B cell (primary cell): ENCODE measurements around the gene UBE2O. TPM values are rescaled to one million over a fixed set of nuclear protein-coding genes. Genes with fewer than 3 reads are reported as not detected.
A peak's percentile ranks its signal among the peaks of the same experiment; 100 is the strongest.

ENCODE experiments used
- ATAC-seq: fragments of 200-7000 bp; cut with Tn5 transposase; one replicate; pipeline ENCODE4 v1.10.0; 2021; ENCODE audit warnings: low read depth, mild to moderate bottlenecking, moderate number of reproducible peaks, moderate library complexity
- CTCF ChIA-PET: fragments of 350-600 bp; sonication (Branson Sonifier 250); formaldehyde crosslinking; loops from one replicate; lab custom pipeline; 2021; ENCODE audit warnings: antibody characterized with exemption, inconsistent platforms; lab: Charles Lee
- POLR2A ChIA-PET: fragments of 350-600 bp; sonication (Branson Sonifier 250); formaldehyde crosslinking; loops from one replicate; lab custom pipeline; 2021; ENCODE audit warnings: antibody characterized with exemption; lab: Charles Lee
- DNase-seq: peaks from one replicate; pipeline ENCODE4 v3.0.0; 2013
- H2AFZ ChIP-seq: 2 replicates; pipeline ENCODE4 v1.6.1; 2012; ENCODE audit warnings: mild to moderate bottlenecking, low read depth, low read length; ENCODE audit not compliant: insufficient read depth, poor library complexity, severe bottlenecking
- H3K27ac ChIP-seq, 2 donors: 1 replicate in 1 of 2; 2 replicates in 1 of 2; pipeline ENCODE4 v1.5.1; 2012 to 2013; ENCODE audit warnings: low read length in 2 of 2, mild to moderate bottlenecking in 2 of 2, moderate library complexity in 1 of 2
- H3K27me3 ChIP-seq, 4 experiments: fragments of 200-600 bp in 1 of 4; sonication (generic) in 1 of 4; replicated peaks in 1 of 4; 1 replicate in 2 of 4; 2 replicates in 2 of 4; pipeline versions ENCODE4 v1.6.1 to v1.7.0; 2013 to 2016; ENCODE audit warnings: low read length in 3 of 4, mild to moderate bottlenecking in 2 of 4, mixed read lengths in 1 of 4, moderate library complexity in 1 of 4; ENCODE audit not compliant: insufficient read depth in 4 of 4, control insufficient read depth in 3 of 4; ENCODE audit errors: control extremely low read depth in 1 of 4
- H3K36me3 ChIP-seq, 2 experiments: replicated peaks in 1 of 2; 1 replicate in 1 of 2; 2 replicates in 1 of 2; pipeline versions ENCODE4 v1.6.1 to v1.7.1; 2013; ENCODE audit warnings: low read length in 1 of 2; ENCODE audit not compliant: insufficient read depth in 2 of 2, control insufficient read depth in 1 of 2; ENCODE audit errors: control extremely low read depth in 1 of 2, extremely low read depth in 1 of 2
- H3K4me1 ChIP-seq, 2 donors: fragments of 200-600 bp in 1 of 2; sonication (generic) in 1 of 2; 1 replicate in 1 of 2; 2 replicates in 1 of 2; pipeline versions ENCODE4 v1.5.1 to v1.6.1; 2013 to 2017; ENCODE audit warnings: low read length in 2 of 2; ENCODE audit not compliant: control insufficient read depth in 2 of 2, insufficient read depth in 2 of 2
- H3K4me2 ChIP-seq: replicated peaks from 2 replicates; pipeline ENCODE3; 2012; ENCODE audit warnings: mild to moderate bottlenecking, low read depth, low read length; ENCODE audit not compliant: poor library complexity, severe bottlenecking
- H3K4me3 ChIP-seq, 5 experiments: fragments of 200-600 bp in 1 of 5; sonication (generic) in 1 of 5; 1 replicate in 3 of 5; 2 replicates in 2 of 5; pipeline versions ENCODE4 v1.5.1 to v1.7.0; 2011 to 2016; ENCODE audit warnings: low read length in 4 of 5, mild to moderate bottlenecking in 4 of 5, low read depth in 2 of 5, control low read depth in 1 of 5, moderate library complexity in 1 of 5; ENCODE audit not compliant: insufficient read depth in 1 of 5; ENCODE audit errors: control extremely low read depth in 1 of 5, extremely low read depth in 1 of 5
- H3K79me2 ChIP-seq: fragments of 200-600 bp; sonication (generic); one replicate; pipeline ENCODE4 v1.6.0; 2016; ENCODE audit warnings: low read length; ENCODE audit not compliant: control insufficient read depth, insufficient read depth
- H3K9ac ChIP-seq: fragments of 200-600 bp; sonication (generic); 2 replicates; pipeline ENCODE4 v1.6.1; 2017; ENCODE audit warnings: mild to moderate bottlenecking, low read length, moderate library complexity
- H3K9me3 ChIP-seq, 3 donors: one replicate each; pipeline versions ENCODE4 v1.6.1 to v1.7.1; 2013; ENCODE audit warnings: low read length in 2 of 3; ENCODE audit not compliant: control insufficient read depth in 2 of 3, insufficient read depth in 1 of 3; ENCODE audit errors: control extremely low read depth in 1 of 3
- H4K20me1 ChIP-seq: 2 replicates; pipeline ENCODE4 v1.6.0; 2012; ENCODE audit warnings: mild to moderate bottlenecking, low read length; ENCODE audit not compliant: insufficient read depth, control insufficient read depth, poor library complexity, severe bottlenecking
- H3K27ac Mint-ChIP-seq: one replicate; pipeline ENCODE4 v1.8.0; 2021; ENCODE audit warnings: mixed read lengths
- H3K27me3 Mint-ChIP-seq: one replicate; pipeline ENCODE4 v1.8.0; 2021; ENCODE audit warnings: mixed read lengths
- H3K4me1 Mint-ChIP-seq: one replicate; pipeline ENCODE4 v1.8.0; 2021; ENCODE audit warnings: mixed read lengths
- H3K4me3 Mint-ChIP-seq: one replicate; pipeline ENCODE4 v1.8.0; 2021; ENCODE audit warnings: mixed read lengths
- H3K9me3 Mint-ChIP-seq: one replicate; pipeline ENCODE4 v1.8.0; 2022; ENCODE audit warnings: mixed read lengths; ENCODE audit not compliant: insufficient read depth
- EZH2 ChIP-seq: IDR thresholded peaks from 2 replicates; pipeline ENCODE4 v1.6.1; 2012; ENCODE audit warnings: borderline replicate concordance, low read depth, mild to moderate bottlenecking, moderate library complexity, low read length; ENCODE audit not compliant: insufficient read depth, poor library complexity, severe bottlenecking
- WGBS: methylation state at CpG from one replicate; pipeline ENCODE4 v1.1.5; 2013; ENCODE audit warnings: missing lambda C conversion rate; ENCODE audit not compliant: insufficient coverage; 5-methylcytosine and 5-hydroxymethylcytosine counted together
- intact Hi-C: fragments of 100-400 bp; cut with micrococcal nuclease; formaldehyde crosslinking; loops from one replicate; pipeline ENCODE4 v1.10.0; 2022
- polyA plus RNA-seq: library from polyadenylated mRNA; depleted of rRNA; stranded (reverse); fragments of >200 nt; gene quantifications from 2 replicates; pipeline ENCODE4 v1.2.3, GENCODE V29; 2012
- total RNA-seq, 2 donors: library from RNA; stranded (reverse); fragments of 120-200 nt in 1 of 2; gene quantifications; 1 replicate in 1 of 2; 2 replicates in 1 of 2; pipeline versions ENCODE4 v1.2.3 to v1.2.4, GENCODE V29; 2013 to 2022
- TF ChIP-seq, protein P1 (sequence below): fragments of 200-600 bp; IDR thresholded peaks from one replicate; pipeline ENCODE4 v1.8.0; 2022; ENCODE audit warnings: antibody characterized with exemption, mild to moderate bottlenecking

The UBE2O gene
- total and polyA plus RNA-seq, 2 donors (not counting 1 experiment from before 2014, with no cell fraction given), result 41.3 to 54.0 TPM

DNA sequence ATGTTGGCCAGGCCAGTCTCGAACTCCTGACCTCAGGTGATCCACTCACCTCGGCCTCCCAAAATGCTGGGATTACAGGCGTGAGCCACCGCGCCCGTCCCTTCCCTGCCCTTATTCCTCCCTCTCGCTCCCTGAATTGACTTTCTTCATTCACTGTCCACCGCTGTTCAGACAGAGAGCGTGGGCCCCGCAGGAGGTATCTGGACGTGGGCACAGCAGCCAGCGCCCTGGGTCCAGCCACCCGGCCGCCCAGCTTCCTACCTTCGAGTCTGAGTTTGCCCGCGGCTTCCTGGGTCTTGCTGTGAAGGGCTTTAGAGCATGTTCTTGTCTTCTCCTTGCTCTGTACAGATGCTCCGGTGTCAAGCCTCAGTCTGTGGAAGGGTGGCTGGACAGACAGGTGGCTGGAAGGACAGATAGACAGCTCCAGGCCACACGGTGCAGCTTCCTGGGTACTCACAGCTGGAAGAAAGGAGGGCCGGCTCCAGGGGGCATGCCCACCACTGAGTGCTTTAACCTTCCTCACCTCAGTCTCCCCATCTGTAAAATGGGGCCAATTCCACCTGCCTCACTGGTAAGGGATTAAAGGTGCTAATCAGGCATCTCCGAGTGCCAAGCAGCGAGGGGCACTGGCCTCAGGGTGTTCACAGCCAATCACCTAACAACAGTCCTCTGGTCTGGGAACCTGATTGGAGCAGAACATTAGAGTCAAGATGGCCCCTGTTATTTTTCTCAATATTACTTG, 34.7 kb upstream of the UBE2O start:
- Mint-ChIP-seq H3K27me3 (no peaks in the 10 kb centered on the region), H3K9me3 (no peaks in the 10 kb centered on the region), H3K27ac (peak overlapping the region; percentile 75), H3K4me1 (peaks cover 79% of the 10 kb centered on the region), H3K4me3 (no peak overlapping the region)
- TF ChIP-seq, protein P1, sequence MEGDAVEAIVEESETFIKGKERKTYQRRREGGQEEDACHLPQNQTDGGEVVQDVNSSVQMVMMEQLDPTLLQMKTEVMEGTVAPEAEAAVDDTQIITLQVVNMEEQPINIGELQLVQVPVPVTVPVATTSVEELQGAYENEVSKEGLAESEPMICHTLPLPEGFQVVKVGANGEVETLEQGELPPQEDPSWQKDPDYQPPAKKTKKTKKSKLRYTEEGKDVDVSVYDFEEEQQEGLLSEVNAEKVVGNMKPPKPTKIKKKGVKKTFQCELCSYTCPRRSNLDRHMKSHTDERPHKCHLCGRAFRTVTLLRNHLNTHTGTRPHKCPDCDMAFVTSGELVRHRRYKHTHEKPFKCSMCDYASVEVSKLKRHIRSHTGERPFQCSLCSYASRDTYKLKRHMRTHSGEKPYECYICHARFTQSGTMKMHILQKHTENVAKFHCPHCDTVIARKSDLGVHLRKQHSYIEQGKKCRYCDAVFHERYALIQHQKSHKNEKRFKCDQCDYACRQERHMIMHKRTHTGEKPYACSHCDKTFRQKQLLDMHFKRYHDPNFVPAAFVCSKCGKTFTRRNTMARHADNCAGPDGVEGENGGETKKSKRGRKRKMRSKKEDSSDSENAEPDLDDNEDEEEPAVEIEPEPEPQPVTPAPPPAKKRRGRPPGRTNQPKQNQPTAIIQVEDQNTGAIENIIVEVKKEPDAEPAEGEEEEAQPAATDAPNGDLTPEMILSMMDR, result no peak
- TF ChIP-seq EZH2, result no peak
- ChIA-PET POLR2A (interaction anchor here (22.8 to 23.6 kb wide), 2 partner anchors 5 to 11 kb away, joined by 478 read pairs; partner anchors contain the start of gene RHBDF2), CTCF (interaction anchor here (0.6 to 15.5 kb wide), 4 partner anchors 13 to 91 kb away, joined by 3 to 256 read pairs (median 3); partner anchors contain the start of gene RHBDF2)
- WGBS, result 94% methylated on average over 20 of the region's 22 CpGs
- peak overlapping the region; percentile 5 to 32 for H3K27ac ChIP-seq
- H3K4me3 ChIP-seq, result no peak overlapping the region
- intact Hi-C loops, result no loop called here
- peaks cover 74 to 94% of the 10 kb centered on the region in 2 donors for H3K4me1 ChIP-seq
- no peaks in the 10 kb centered on the region for H4K20me1 ChIP-seq
- H3K9ac ChIP-seq, result no peak overlapping the region
- H3K79me2 ChIP-seq, result peaks cover 49% of the 10 kb centered on the region
- DNase-seq (no peak), ATAC-seq (no peak)
- H2AFZ ChIP-seq, result no peak overlapping the region
- H3K27me3 ChIP-seq, result no peaks in the 10 kb centered on the region
- peaks cover 0 to 4% (median 0%) of the 10 kb centered on the region in 3 donors for H3K9me3 ChIP-seq
- peaks cover 0 to 13% of the 10 kb centered on the region in 2 experiments for H3K36me3 ChIP-seq
- H3K4me2 ChIP-seq, result no peak overlapping the region

DNA sequence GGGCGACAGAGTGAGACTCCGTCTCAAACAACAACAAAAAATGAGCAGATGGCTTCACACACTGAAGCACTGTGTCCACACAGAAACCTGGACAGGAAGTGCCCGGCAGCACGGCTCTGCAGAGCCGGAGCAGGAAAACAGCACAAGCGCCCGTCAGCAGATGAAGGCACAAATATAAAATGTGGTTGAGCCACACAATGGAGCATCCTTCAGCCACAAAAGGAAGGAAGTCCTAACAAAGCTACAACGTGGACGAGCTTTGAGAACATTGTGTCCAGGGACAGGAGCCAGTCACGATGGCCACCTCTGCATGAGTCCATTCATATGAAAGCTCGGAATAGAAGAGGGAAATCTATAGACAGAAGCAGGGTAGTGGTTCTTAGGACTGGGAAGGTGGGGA, 32.6 kb upstream of the UBE2O start:
- POLR2A ChIA-PET, result interaction anchor here (1.1 to 23.6 kb wide), 2 partner anchors 13 to 19 kb away, joined by 6 to 478 read pairs; partner anchors contain the start of genes AANAT and RHBDF2
- CTCF ChIA-PET, result interaction anchor here (0.5 to 15.5 kb wide), 5 partner anchors 15 to 1186 kb away, joined by 3 to 256 read pairs (median 5); partner anchors contain the start of genes AANAT and RHBDF2

More for the DNA sequence above, 32.6 kb upstream of the UBE2O start:
- Mint-ChIP-seq H3K9me3 (no peaks in the 10 kb centered on the region), H3K27ac (peak overlapping the region; percentile 90), H3K27me3 (no peaks in the 10 kb centered on the region), H3K4me1 (peaks cover 77% of the 10 kb centered on the region), H3K4me3 (peak overlapping the region; percentile 39)
- peaks cover 40% of the 10 kb centered on the region for H3K79me2 ChIP-seq
- ATAC-seq (no peak), DNase-seq (no peak)
- no peaks in the 10 kb centered on the region for H4K20me1 ChIP-seq
- H3K36me3 ChIP-seq, result peaks cover 0 to 13% of the 10 kb centered on the region in 2 experiments
- no peak overlapping the region for H3K4me3 ChIP-seq
- no peak overlapping the region for H3K9ac ChIP-seq
- H3K9me3 ChIP-seq, result peaks cover 0 to 4% (median 0%) of the 10 kb centered on the region in 3 donors
- peak overlapping the region; percentile 21 for H3K4me2 ChIP-seq
- no peaks in the 10 kb centered on the region for H3K27me3 ChIP-seq
- no peak overlapping the region for H2AFZ ChIP-seq
- H3K4me1 ChIP-seq, result peaks cover 70 to 94% of the 10 kb centered on the region in 2 donors
- intact Hi-C loops, result no loop called here
- 24% methylated on average over 11 of the region's 11 CpGs for WGBS
- peak overlapping the region; percentile 1 to 63 for H3K27ac ChIP-seq
- TF ChIP-seq EZH2, result no peak
- TF ChIP-seq, protein P1, result no peak
